ENCODE results near the gene KIF22.
"Not testable (repeated sequence)": the region's sequence is repeated elsewhere in the genome, so short reads cannot be mapped to it uniquely, and the experiment has no call there.

Gene KIF22

GRCh38 chr16:29793153-29793552, 2.6 kb downstream of the KIF22 start:
- in situ Hi-C loops (cut with MboI; ENCODE audit: low sequenced_read_pairs): not testable (repeated sequence)

GRCh38 chr16:29794231-29794710, 3.7 kb downstream of the KIF22 start:
- in situ Hi-C loops (cut with MboI; ENCODE audit: low sequenced_read_pairs): no loop called here

- in situ Hi-C loops (cut with MboI; ENCODE audit: low sequenced_read_pairs): no loop called here
These were observed 11.9 kb downstream of the KIF22 start for GRCh38 chr16:29802416-29802935.

- in situ Hi-C loops (cut with MboI; ENCODE audit: low sequenced_read_pairs): no loop called here
These were observed 13.5 kb downstream of the KIF22 start for GRCh38 chr16:29804020-29804419.

GRCh38 chr16:29804455-29805231, 14.1 kb downstream of the KIF22 start:
- in situ Hi-C loops (cut with MboI; ENCODE audit: low sequenced_read_pairs): no loop called here

- in situ Hi-C loops (cut with MboI; ENCODE audit: low sequenced_read_pairs): no loop called here
These were observed 14.9 kb downstream of the KIF22 start for GRCh38 chr16:29805232-29806098.

GRCh38 chr16:29806099-29806579, 15.6 kb downstream of the KIF22 start, which contains the start of gene MAZ:
Gene MAZ, plus strand, starts transcription at chr16:29806529. Its CDS starts 173 bp downstream, at chr16:29806702.
- in situ Hi-C loops (cut with MboI; ENCODE audit: low sequenced_read_pairs): no loop called here

- in situ Hi-C loops (cut with MboI; ENCODE audit: low sequenced_read_pairs): no loop called here
These were observed 16.3 kb downstream of the KIF22 start for GRCh38 chr16:29806641-29807425.

GRCh38 chr16:29807426-29808218, 17.1 kb downstream of the KIF22 start:
- in situ Hi-C loops (cut with MboI; ENCODE audit: low sequenced_read_pairs): no loop called here

GRCh38 chr16:29808219-29808900, 17.8 kb downstream of the KIF22 start:
- in situ Hi-C loops (cut with MboI; ENCODE audit: low sequenced_read_pairs): no loop called here

GRCh38 chr16:29809031-29809747, 18.6 kb downstream of the KIF22 start:
- in situ Hi-C loops (cut with MboI; ENCODE audit: low sequenced_read_pairs): no loop called here

GRCh38 chr16:29809850-29810698, 19.5 kb downstream of the KIF22 start:
- in situ Hi-C loops (cut with MboI; ENCODE audit: low sequenced_read_pairs): no loop called here

GRCh38 chr16:29810699-29811169, 20.2 kb downstream of the KIF22 start:
- in situ Hi-C loops (cut with MboI; ENCODE audit: low sequenced_read_pairs): no loop called here

- in situ Hi-C loops (cut with MboI; ENCODE audit: low sequenced_read_pairs): no loop called here
These were observed 20.8 kb downstream of the KIF22 start for GRCh38 chr16:29811170-29811895.

- in situ Hi-C loops (cut with MboI; ENCODE audit: low sequenced_read_pairs): no loop called here
These were observed 21.5 kb downstream of the KIF22 start, which contains the start of gene PRRT2 for GRCh38 chr16:29811896-29812665. Gene PRRT2, plus strand, starts transcription at chr16:29812193. Its CDS starts 862 bp downstream, at chr16:29813055.

All from hTERT RPE-1 (cell line).